SK-N-SH (cell line): ENCODE data around the gene IQCE.

ENCODE experiments used
- CTCF ChIP-seq: fragments of 200-600 bp; sonication (generic); IDR thresholded peaks from 2 replicates; pipeline ENCODE4 v1.6.1; 2017; ENCODE audit warnings: antibody characterized with exemption, mild to moderate bottlenecking, moderate library complexity
- USF2 ChIP-seq: fragments of 150-350 bp; IDR thresholded peaks from 2 replicates; pipeline ENCODE4 v1.6.1; 2017; ENCODE audit warnings: antibody characterized with exemption, low read length, low read depth, borderline replicate concordance

DNA sequence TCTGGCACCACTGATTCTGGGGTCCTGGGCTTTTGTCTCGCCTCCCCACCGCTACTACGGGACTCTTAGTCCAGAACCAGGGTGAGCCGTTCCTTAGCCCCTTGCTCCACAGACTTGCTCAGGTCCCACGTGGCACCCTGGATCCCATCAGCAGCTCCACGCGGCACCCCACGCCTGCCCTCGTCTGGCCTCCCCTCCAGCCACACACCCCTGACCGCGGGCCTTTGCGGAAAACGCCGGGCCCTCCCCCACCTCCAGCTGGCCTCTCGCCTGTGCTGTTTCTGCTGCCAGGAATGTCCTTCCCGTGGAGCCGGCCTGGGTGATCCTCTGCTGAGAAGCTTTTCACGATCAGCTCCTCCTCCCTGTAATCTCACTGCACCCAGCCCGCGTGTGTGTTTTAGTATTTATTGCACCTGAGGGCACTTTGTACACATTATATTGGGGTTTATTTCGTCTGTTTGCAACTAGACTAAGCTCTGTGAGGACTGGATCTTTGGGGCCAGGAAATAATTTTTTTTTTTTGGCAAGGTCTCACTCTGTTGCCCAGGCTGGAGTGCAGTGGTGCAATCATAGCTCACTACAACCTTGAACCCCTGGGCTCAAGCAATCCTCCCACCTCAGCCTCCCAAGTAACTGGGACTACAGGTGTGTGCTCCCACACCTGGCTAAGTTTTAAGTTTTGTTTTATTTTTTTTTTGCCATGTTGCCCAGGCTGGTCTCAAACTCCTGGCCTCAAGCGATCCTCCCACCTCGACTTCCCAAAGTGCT lies 62.5 kb downstream of the IQCE start:
- TF ChIP-seq USF2 (no peak), CTCF (no peak)
